ENCODE data around the gene UPK3A. TPM values are rescaled to one million over a fixed set of nuclear protein-coding genes. Genes with fewer than 3 reads are reported as not detected.
"Not testable (repeated sequence)": the region's sequence is repeated elsewhere in the genome, so short reads cannot be mapped to it uniquely, and the experiment has no call there.

UPK3A gene
- total RNA-seq, 3 donors from 2014 or later: 0.67 TPM; not detected in 2

DNA sequence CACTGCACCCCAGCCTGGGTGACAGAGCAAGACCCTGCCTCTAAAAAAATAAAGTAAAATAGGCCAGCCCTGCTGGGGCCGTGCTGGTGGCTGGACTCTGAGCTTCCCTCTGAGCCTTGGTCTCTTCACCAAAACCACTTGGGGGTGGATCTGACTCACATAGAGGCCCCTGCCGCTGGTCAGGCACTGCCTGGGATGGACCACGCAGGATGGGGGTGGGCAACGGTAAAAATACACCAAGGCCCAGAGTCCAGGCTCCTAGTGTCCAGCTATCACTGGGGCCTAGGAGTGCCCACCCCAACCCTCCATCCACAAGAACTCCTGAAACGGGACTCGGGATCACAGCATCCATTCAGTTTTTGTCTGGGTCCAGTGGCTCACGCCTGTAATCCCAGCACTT, 12.3 kb upstream of the UPK3A start:
- Histone ChIP-seq H3K4me1 (ENCODE audit: low read depth) (peaks cover 20% of the 10 kb centered on the region), H3K36me3 (ENCODE audit: low read depth) (no peaks in the 10 kb centered on the region), H3K4me3 (no peak overlapping the region), H3K9me3 (no peaks in the 10 kb centered on the region)
- DNase-seq (no peak), ATAC-seq (no peak)
- TF ChIP-seq, protein P1, sequence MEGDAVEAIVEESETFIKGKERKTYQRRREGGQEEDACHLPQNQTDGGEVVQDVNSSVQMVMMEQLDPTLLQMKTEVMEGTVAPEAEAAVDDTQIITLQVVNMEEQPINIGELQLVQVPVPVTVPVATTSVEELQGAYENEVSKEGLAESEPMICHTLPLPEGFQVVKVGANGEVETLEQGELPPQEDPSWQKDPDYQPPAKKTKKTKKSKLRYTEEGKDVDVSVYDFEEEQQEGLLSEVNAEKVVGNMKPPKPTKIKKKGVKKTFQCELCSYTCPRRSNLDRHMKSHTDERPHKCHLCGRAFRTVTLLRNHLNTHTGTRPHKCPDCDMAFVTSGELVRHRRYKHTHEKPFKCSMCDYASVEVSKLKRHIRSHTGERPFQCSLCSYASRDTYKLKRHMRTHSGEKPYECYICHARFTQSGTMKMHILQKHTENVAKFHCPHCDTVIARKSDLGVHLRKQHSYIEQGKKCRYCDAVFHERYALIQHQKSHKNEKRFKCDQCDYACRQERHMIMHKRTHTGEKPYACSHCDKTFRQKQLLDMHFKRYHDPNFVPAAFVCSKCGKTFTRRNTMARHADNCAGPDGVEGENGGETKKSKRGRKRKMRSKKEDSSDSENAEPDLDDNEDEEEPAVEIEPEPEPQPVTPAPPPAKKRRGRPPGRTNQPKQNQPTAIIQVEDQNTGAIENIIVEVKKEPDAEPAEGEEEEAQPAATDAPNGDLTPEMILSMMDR (IDR thresholded peaks at IDR 0.05): no peak
- intact Hi-C loops (cut with DNase I, micrococcal nuclease): loop anchor here in 1 of 2 donors (10.0 kb wide), 1 partner anchor 292 kb away; no protein-coding TSS in a partner anchor

DNA sequence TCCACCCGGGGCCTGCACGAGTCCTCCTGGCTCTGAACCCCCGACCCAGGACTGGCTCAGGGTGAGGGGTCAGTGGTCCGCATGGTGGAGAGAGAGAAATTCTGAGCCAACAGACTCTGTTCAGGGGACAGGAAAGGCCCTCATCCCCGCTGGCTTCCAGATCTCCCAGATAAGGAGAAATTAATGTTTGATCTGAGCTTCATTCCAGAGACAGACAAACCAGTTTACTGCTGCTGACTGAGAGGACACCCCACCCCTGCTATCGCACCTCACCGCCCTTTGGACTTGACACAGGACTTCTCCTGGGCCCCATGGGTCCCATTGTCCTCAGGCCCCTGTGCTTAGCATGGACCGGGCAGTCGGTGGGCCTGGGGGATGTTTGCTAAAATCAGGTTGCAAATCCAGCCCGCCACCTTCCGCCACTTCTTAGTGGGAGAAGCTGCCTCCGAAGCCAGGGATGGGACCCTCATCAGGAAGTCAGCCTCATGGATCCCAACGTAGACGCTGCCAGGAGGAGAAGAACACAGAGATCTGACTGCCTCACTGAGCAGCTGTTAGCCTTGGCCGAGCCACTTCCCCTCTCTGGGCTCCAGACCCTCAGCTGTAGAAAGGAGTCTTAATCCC, 11.2 kb upstream of the UPK3A start:
- no peak overlapping the region for H3K4me3 ChIP-seq
- intact Hi-C loops (cut with DNase I, micrococcal nuclease): loop anchor here in 1 of 2 donors (10.0 kb wide), 1 partner anchor 291 kb away; no protein-coding TSS in a partner anchor
- peak; percentile 85 for ATAC-seq

DNA sequence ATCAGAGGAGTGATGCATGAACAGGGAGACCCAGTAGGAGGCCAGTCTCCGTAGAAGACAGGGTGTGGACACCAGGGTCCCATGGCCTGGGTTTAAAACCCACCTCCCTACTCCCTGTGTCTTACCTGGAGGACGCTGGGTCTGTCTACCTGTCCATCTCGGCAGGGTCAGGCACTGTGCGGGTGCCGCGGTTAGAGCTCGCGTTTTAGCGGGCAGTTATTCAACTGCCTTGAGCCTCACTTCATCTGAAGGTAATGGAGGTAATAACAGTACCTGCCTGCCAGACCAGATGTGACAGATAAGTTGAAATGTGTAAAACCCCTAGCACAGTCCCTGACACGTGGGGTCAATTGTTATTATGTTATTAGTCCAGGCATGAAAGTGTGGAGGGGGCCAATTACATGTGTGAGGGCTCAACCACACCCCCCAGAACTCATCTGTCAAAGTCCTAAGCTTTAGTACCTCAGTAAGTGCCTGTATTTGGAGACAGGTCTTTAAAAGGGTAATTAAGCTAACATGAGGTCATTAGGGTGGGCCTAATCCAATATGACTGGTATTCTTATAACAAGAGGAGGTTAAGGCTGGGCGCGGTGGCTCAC, 8.1 kb upstream of the UPK3A start:
- TF ChIP-seq, protein P1 (IDR thresholded peaks at IDR 0.05): no peak
- H3K4me3 ChIP-seq: no peak overlapping the region
- DNase-seq (no peak), ATAC-seq (no peak)
- intact Hi-C loops (cut with DNase I, micrococcal nuclease): loop anchor here in 1 of 2 donors (10.0 kb wide), 1 partner anchor 288 kb away; no protein-coding TSS in a partner anchor
- H3K9me3 ChIP-seq: no peaks in the 10 kb centered on the region
- H3K4me1 ChIP-seq (ENCODE audit: low read depth): peaks cover 16% of the 10 kb centered on the region
- no peaks in the 10 kb centered on the region for H3K36me3 ChIP-seq (ENCODE audit: low read depth)

More for the DNA sequence above, 11.2 kb upstream of the UPK3A start:
- TF ChIP-seq, protein P1 (IDR thresholded peaks at IDR 0.05): no peak
- Histone ChIP-seq H3K9me3 (no peaks in the 10 kb centered on the region), H3K36me3 (ENCODE audit: low read depth) (no peaks in the 10 kb centered on the region), H3K4me1 (ENCODE audit: low read depth) (peaks cover 20% of the 10 kb centered on the region)
- peak; percentile 82 to 86 (median 83) for DNase-seq

DNA sequence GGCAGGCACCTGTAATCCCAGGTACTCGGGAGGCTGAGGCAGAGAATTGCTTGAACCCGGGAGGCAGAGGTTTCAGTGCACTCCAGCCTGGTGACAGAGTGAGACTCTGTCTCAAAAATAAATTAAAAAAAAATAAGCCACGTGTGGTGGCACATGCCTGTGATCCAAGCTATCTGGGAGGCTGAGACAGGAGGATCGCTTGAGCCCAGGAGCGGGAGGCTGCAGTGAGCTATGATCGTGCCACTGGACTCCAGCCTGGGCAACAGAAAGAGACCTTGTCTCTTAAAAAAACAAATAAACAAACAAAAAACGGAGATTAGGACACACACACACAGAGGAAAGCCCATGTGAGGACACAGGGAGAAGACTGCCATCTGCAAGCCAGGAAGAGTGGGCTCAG, 7.0 kb upstream of the UPK3A start:
- H3K36me3 ChIP-seq (ENCODE audit: low read depth); H3K9me3 ChIP-seq; DNase-seq; ATAC-seq; H3K4me3 ChIP-seq: not testable (repeated sequence)
- peaks cover 12% of the 10 kb centered on the region for H3K4me1 ChIP-seq (ENCODE audit: low read depth)
- intact Hi-C loops (cut with DNase I, micrococcal nuclease): loop anchor here in 1 of 2 donors (10.0 kb wide), 1 partner anchor 287 kb away; no protein-coding TSS in a partner anchor

DNA sequence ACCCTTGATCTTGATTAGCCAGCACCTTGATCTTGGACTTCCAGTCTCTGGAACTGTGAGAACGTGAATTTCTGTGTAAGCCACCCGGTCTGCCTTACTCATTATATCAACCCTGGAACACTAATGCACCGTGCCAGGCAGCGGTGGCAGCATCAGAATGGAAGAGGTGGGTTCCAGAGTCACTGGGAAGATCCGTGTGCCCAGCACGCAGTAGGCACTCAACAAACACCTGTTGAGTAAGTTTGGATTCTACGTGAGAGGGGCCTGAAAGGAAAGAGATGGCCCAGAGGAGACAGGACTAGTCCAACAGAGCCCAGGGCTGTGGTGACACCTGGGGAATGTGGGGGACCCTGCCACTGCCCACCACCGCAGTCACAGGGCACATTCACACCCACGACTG, 6.6 kb upstream of the UPK3A start:
- Histone ChIP-seq H3K36me3 (ENCODE audit: low read depth) (no peaks in the 10 kb centered on the region), H3K4me3 (no peak overlapping the region), H3K4me1 (ENCODE audit: low read depth) (peaks cover 12% of the 10 kb centered on the region), H3K9me3 (no peaks in the 10 kb centered on the region)
- no peak for DNase-seq
- intact Hi-C loops (cut with DNase I, micrococcal nuclease): loop anchor here in 1 of 2 donors (10.0 kb wide), 1 partner anchor 287 kb away; no protein-coding TSS in a partner anchor
- no peak for ATAC-seq
- TF ChIP-seq, protein P1 (IDR thresholded peaks at IDR 0.05): no peak

DNA sequence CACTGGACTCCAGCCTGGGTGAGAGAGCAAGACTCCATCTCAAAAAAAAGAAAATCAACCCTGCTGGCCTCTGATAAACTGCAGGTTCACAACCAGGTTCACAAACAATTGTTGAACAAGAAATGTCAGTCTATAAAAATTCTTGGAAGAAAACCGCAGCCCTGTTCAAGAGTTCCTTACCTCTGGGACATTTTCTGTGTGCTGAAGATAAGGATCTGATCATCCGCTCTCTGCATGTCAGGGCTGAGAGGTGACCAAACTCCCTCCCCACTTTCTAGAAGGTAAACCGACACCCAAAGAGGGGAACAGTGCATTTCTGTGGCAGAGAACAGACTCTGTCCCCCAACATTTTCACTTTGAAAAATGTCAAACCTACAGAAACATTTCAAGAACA, 4.2 kb upstream of the UPK3A start:
- no peak for ATAC-seq
- intact Hi-C loops (cut with DNase I, micrococcal nuclease): no loop called here
- DNase-seq: no peak
- Histone ChIP-seq H3K9me3 (no peaks in the 10 kb centered on the region), H3K36me3 (ENCODE audit: low read depth) (no peaks in the 10 kb centered on the region), H3K4me1 (ENCODE audit: low read depth) (peaks cover 16% of the 10 kb centered on the region), H3K4me3 (no peak overlapping the region)
- TF ChIP-seq, protein P1 (IDR thresholded peaks at IDR 0.05): no peak
